ENCODE measurements around the gene MZT2A.
"Not testable (repeated sequence)": the region's sequence is repeated elsewhere in the genome, so short reads cannot be mapped to it uniquely, and the experiment has no call there.

GRCh38 chr2:131451265-131451949 lies 40.8 kb downstream of the MZT2A start:
- TF ChIP-seq CTCF (IDR thresholded peaks at IDR 0.05 in 8 of 11, conservative IDR thresholded peaks at IDR 0.05 in 3 of 11); POLR2AphosphoS5 (IDR thresholded peaks at IDR 0.05); POLR2A (IDR thresholded peaks at IDR 0.05): not testable (repeated sequence)

Data from spleen (tissue), 7 donors.